Activated CD4-positive, alpha-beta T cell treated with anti-CD3 and anti-CD28 coated beads for 36 hours (primary cell): ENCODE measurements around the gene ATP6V1C2. TPM values are rescaled to one million over a fixed set of nuclear protein-coding genes. Genes with fewer than 3 reads are reported as not detected.

ENCODE experiments used
- ATAC-seq: fragments of 200-7000 bp; cut with Tn5 transposase; one replicate; pipeline ENCODE4 v1.10.0; 2021; ENCODE audit warnings: mild to moderate bottlenecking, moderate library complexity
- CTCF ChIA-PET: fragments of 350-600 bp; sonication (Branson Sonifier 250); formaldehyde crosslinking; loops from one replicate; lab custom pipeline; 2021; ENCODE audit warnings: antibody characterized with exemption; lab: Charles Lee
- POLR2A ChIA-PET: fragments of 350-600 bp; sonication (Branson Sonifier 250); formaldehyde crosslinking; loops from one replicate; lab custom pipeline; 2021; ENCODE audit warnings: antibody characterized with exemption, inconsistent platforms; lab: Charles Lee
- DNase-seq: peaks from one replicate; pipeline ENCODE4 v3.0.0-alpha.2; 2020
- H3K27ac Mint-ChIP-seq: one replicate; pipeline ENCODE4 v1.8.0; 2021; ENCODE audit warnings: mixed read lengths
- H3K27me3 Mint-ChIP-seq: one replicate; pipeline ENCODE4 v1.8.0; 2021; ENCODE audit warnings: mixed read lengths
- H3K36me3 Mint-ChIP-seq: one replicate; pipeline ENCODE4 v1.8.0; 2021; ENCODE audit warnings: low read depth, mixed read lengths
- H3K4me1 Mint-ChIP-seq: one replicate; pipeline ENCODE4 v1.8.0; 2021; ENCODE audit warnings: mixed read lengths
- H3K4me3 Mint-ChIP-seq: one replicate; pipeline ENCODE4 v1.8.0; 2021; ENCODE audit warnings: mild to moderate bottlenecking, moderate library complexity, mixed read lengths
- H3K9me3 Mint-ChIP-seq: one replicate; pipeline ENCODE4 v1.8.0; 2021; ENCODE audit warnings: low read depth, mixed read lengths
- intact Hi-C, 2 experiments: fragments of 100-400 bp; cut with DNase I in 1 of 2; cut with micrococcal nuclease in 1 of 2; formaldehyde crosslinking; loops; one replicate each; pipeline versions ENCODE4 v1.14.2 to v1.15.1; 2022 to 2024; cut with DNase I, micrococcal nuclease
- total RNA-seq, 2 experiments: library from RNA; stranded (reverse); gene quantifications; one replicate each; pipeline ENCODE4 v1.2.3, GENCODE V29; 2021

Gene ATP6V1C2
- total RNA-seq, 2 experiments from 2014 or later = not detected

GRCh38 chr2:10830641-10831399 is 109.4 kb downstream of the ATP6V1C2 start:
- Mint-ChIP-seq H3K4me3 (no peak overlapping the region), H3K27me3 (peaks cover 10% of the 10 kb centered on the region), H3K36me3 (no peaks in the 10 kb centered on the region), H3K9me3 (no peaks in the 10 kb centered on the region), H3K27ac (no peak overlapping the region), H3K4me1 (peaks cover 7% of the 10 kb centered on the region)
- ATAC-seq (no peak), DNase-seq (no peak)
- ChIA-PET CTCF (interaction anchor here (0.7 to 10.2 kb wide), 10 partner anchors 10 to 1990 kb away, joined by 3 to 129 read pairs (median 4); partner anchors contain the start of gene PDIA6), POLR2A (no interaction called here)
- intact Hi-C loops = loop anchor here in 1 of 2 experiments (5.0 kb wide), 1 partner anchor 751 kb away; no protein-coding TSS in a partner anchor

DNA sequence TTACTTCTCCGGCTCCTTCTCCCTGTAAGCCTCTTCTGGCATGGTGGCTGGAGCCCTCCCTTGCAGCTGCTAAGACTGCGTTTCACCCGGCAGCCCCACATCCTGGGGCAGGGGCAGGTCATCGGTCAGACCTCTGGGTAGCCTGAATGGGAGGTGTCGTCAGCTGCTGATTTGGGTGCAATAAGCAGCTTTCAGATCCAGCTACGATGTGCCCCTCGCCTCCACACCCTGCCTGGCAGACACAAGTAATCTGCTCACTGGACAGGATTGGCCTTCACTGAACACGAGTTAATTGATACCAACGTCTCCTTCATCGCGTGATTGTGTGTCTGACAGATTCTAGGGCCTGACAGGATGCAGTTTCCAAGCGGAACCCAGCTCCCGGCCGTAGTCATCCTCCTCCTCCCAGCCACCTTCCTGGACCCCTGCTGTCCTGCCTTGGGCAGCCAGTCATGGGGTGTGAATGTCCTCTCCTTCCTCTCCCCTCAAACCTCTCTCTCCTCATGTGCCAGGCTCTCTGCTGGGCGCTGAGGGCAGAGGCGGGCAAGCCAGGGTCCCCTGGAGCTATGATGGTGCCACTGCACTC is 110.1 kb downstream of the ATP6V1C2 start:
- intact Hi-C loops = loop anchor here in 1 of 2 experiments (5.0 kb wide), 1 partner anchor 751 kb away; no protein-coding TSS in a partner anchor
- ChIA-PET CTCF (interaction anchor here (0.7 to 10.2 kb wide), 10 partner anchors 11 to 626 kb away, joined by 3 to 129 read pairs (median 7); a partner anchor contains a TSS), POLR2A (no interaction called here)
- H3K4me1 Mint-ChIP-seq = peaks cover 7% of the 10 kb centered on the region
- DNase-seq = no peak
- no peaks in the 10 kb centered on the region for H3K36me3 Mint-ChIP-seq
- ATAC-seq = no peak
- H3K27me3 Mint-ChIP-seq = peaks cover 10% of the 10 kb centered on the region
- no peak overlapping the region for H3K27ac Mint-ChIP-seq
- no peak overlapping the region for H3K4me3 Mint-ChIP-seq
- H3K9me3 Mint-ChIP-seq = no peaks in the 10 kb centered on the region

- Mint-ChIP-seq H3K4me1 (peaks cover 7% of the 10 kb centered on the region), H3K27ac (no peak overlapping the region), H3K9me3 (no peaks in the 10 kb centered on the region), H3K36me3 (no peaks in the 10 kb centered on the region), H3K4me3 (no peak overlapping the region), H3K27me3 (peaks cover 9% of the 10 kb centered on the region)
- intact Hi-C loops = loop anchor here (1.0 to 5.0 kb wide), 4 partner anchors 68 to 750 kb away; no protein-coding TSS in a partner anchor
- ChIA-PET CTCF (interaction anchor here (0.5 to 10.2 kb wide), 45 partner anchors 9 to 752 kb away, joined by 3 to 129 read pairs (median 4); a partner anchor contains a TSS), POLR2A (no interaction called here)
- ATAC-seq = peak; percentile 91
- peak; percentile 93 for DNase-seq
Observed at GRCh38 chr2:10832203-10832936, 110.9 kb downstream of the ATP6V1C2 start.

GRCh38 chr2:10833021-10833420 is 111.6 kb downstream of the ATP6V1C2 start:
- Mint-ChIP-seq H3K4me1 (peaks cover 7% of the 10 kb centered on the region), H3K4me3 (no peak overlapping the region), H3K27ac (no peak overlapping the region), H3K36me3 (no peaks in the 10 kb centered on the region), H3K9me3 (no peaks in the 10 kb centered on the region), H3K27me3 (peaks cover 8% of the 10 kb centered on the region)
- DNase-seq (no peak), ATAC-seq (no peak)
- ChIA-PET CTCF (interaction anchor here (0.5 to 10.2 kb wide), 45 partner anchors 9 to 751 kb away, joined by 3 to 129 read pairs (median 4); a partner anchor contains a TSS), POLR2A (no interaction called here)
- intact Hi-C loops = loop anchor here in 1 of 2 experiments (2.0 to 5.0 kb wide), 2 partner anchors 68 to 749 kb away; no protein-coding TSS in a partner anchor

GRCh38 chr2:10834068-10834655 is 112.7 kb downstream of the ATP6V1C2 start:
- no peaks in the 10 kb centered on the region for H3K9me3 Mint-ChIP-seq
- CTCF ChIA-PET = interaction anchor here (0.7 to 10.2 kb wide), 8 partner anchors 11 to 748 kb away, joined by 3 to 129 read pairs (median 9); a partner anchor contains a TSS
- peaks cover 7% of the 10 kb centered on the region for H3K4me1 Mint-ChIP-seq
- H3K36me3 Mint-ChIP-seq = no peaks in the 10 kb centered on the region
- H3K27me3 Mint-ChIP-seq = peaks cover 8% of the 10 kb centered on the region
- ATAC-seq = no peak
- no peak overlapping the region for H3K4me3 Mint-ChIP-seq
- POLR2A ChIA-PET = interaction anchor here (0.6 kb wide), 1 partner anchor 7 kb away, joined by 4 read pairs; no protein-coding TSS in a partner anchor
- intact Hi-C loops = loop anchor here (2.0 to 5.0 kb wide), 3 partner anchors 77 to 748 kb away; partner anchors contain the start of gene KCNF1 (in 1 of the 2)
- no peak overlapping the region for H3K27ac Mint-ChIP-seq
- DNase-seq = no peak

Other genes with a start within 250 kb of the ATP6V1C2 start
- 10 to 100 TPM; 39.7 to 41.0 TPM for gene NOL10, start 31.7 kb upstream of the ATP6V1C2 start, total RNA-seq
- 100 to 1,000 TPM; 123 to 157 TPM for gene PDIA6, start 91.2 kb downstream of the ATP6V1C2 start, total RNA-seq
- not detected for gene KCNF1, start 190.3 kb downstream of the ATP6V1C2 start, total RNA-seq